Tibial nerve (tissue), 4 donors: ENCODE measurements around the gene PDZD4.

Experiments used
- CTCF ChIP-seq, 5 experiments: fragments of 200-600 bp in 3 of 5; fragments of 450-650 bp in 2 of 5; sonication (generic) in 3 of 5; IDR thresholded peaks; one replicate each; pipeline ENCODE4 v1.5.1; 2016 to 2019; ENCODE audit warnings: antibody characterized with exemption in 5 of 5, mild to moderate bottlenecking in 3 of 5, moderate library complexity in 2 of 5
- EP300 ChIP-seq, 2 donors: sonication (generic); formaldehyde crosslinking; IDR thresholded peaks; one replicate each; pipeline ENCODE4 v1.6.1; 2017; ENCODE audit warnings: antibody characterized with exemption in 2 of 2, mild to moderate bottlenecking in 1 of 2

- TF ChIP-seq CTCF (IDR thresholded peaks at IDR 0.05) (peak in 2 of 5 experiments; percentile 27 to 45), EP300 (IDR thresholded peaks at IDR 0.05) (peak; percentile 66 to 82)
Measured at GRCh38 chrX:153794018-153794896, 36.1 kb downstream of the PDZD4 start, which contains the start of the genes IDH3G and SSR4.
